ENCODE measurements around the gene KDM1B.

The KDM1B gene

GRCh38 chr6:18186033-18186432 lies 30.8 kb downstream of the KDM1B start:
- DNase-seq = no peak
- no peaks in the 10 kb centered on the region for H3K27me3 ChIP-seq (replicated peaks; ENCODE audit: control insufficient read depth, insufficient read depth, low read length, poor library complexity, severe bottlenecking)

GRCh38 chr6:18186540-18187250 lies 31.5 kb downstream of the KDM1B start:
- H3K27ac ChIP-seq (ENCODE audit: insufficient read depth, low read length, poor library complexity, severe bottlenecking) = no peak overlapping the region
- DNase-seq = no peak
- no peak overlapping the region for H3K4me3 ChIP-seq (ENCODE audit: insufficient read depth, low read depth, low read length, poor library complexity, severe bottlenecking)
- H3K4me1 ChIP-seq (ENCODE audit: control insufficient read depth, insufficient read depth, low read length, poor library complexity, severe bottlenecking) = no peaks in the 10 kb centered on the region
- peaks cover 6% of the 10 kb centered on the region for H3K36me3 ChIP-seq (ENCODE audit: control insufficient read depth, insufficient read depth, low read length)
- no peaks in the 10 kb centered on the region for H3K27me3 ChIP-seq (replicated peaks; ENCODE audit: control insufficient read depth, insufficient read depth, low read length, poor library complexity, severe bottlenecking)
- H3K9me3 ChIP-seq (ENCODE audit: control insufficient read depth, low read length) = no peaks in the 10 kb centered on the region

More at GRCh38 chr6:18186033-18186432, 30.8 kb downstream of the KDM1B start:
- H3K4me1 ChIP-seq (ENCODE audit: control insufficient read depth, insufficient read depth, low read length, poor library complexity, severe bottlenecking) = no peaks in the 10 kb centered on the region
- H3K9me3 ChIP-seq (ENCODE audit: control insufficient read depth, low read length) = no peaks in the 10 kb centered on the region
- peaks cover 6% of the 10 kb centered on the region for H3K36me3 ChIP-seq (ENCODE audit: control insufficient read depth, insufficient read depth, low read length)
- no peak overlapping the region for H3K27ac ChIP-seq (ENCODE audit: insufficient read depth, low read length, poor library complexity, severe bottlenecking)
- H3K4me3 ChIP-seq (ENCODE audit: insufficient read depth, low read depth, low read length, poor library complexity, severe bottlenecking) = no peak overlapping the region

DNA sequence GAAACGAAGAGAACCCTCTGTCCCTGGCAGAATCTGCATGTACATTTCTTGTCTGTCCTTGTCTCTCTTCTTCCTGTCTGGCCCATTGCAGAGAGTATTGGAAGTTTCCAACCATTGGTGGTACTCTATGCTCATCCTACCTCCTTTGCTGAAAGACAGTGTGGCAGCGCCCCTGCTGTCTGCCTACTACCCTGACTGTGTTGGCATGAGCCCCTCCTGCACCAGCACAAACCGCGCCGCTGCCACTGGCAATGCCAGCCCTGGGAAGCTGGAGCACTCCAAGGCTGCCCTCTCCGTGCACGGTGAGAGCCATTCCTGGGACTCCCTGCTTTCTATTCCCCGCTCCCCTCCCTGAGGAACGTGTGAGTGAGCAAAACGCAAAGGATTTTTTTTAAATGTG lies 32.5 kb downstream of the KDM1B start:
- H3K4me3 ChIP-seq (ENCODE audit: insufficient read depth, low read depth, low read length, poor library complexity, severe bottlenecking) = no peak overlapping the region
- no peak overlapping the region for H3K27ac ChIP-seq (ENCODE audit: insufficient read depth, low read length, poor library complexity, severe bottlenecking)

GRCh38 chr6:18189196-18189595 lies 34.0 kb downstream of the KDM1B start:
- Histone ChIP-seq H3K36me3 (ENCODE audit: control insufficient read depth, insufficient read depth, low read length) (peaks cover 6% of the 10 kb centered on the region), H3K4me1 (ENCODE audit: control insufficient read depth, insufficient read depth, low read length, poor library complexity, severe bottlenecking) (no peaks in the 10 kb centered on the region), H3K27me3 (replicated peaks; ENCODE audit: control insufficient read depth, insufficient read depth, low read length, poor library complexity, severe bottlenecking) (no peaks in the 10 kb centered on the region), H3K27ac (ENCODE audit: insufficient read depth, low read length, poor library complexity, severe bottlenecking) (no peak overlapping the region), H3K4me3 (ENCODE audit: insufficient read depth, low read depth, low read length, poor library complexity, severe bottlenecking) (no peak overlapping the region), H3K9me3 (ENCODE audit: control insufficient read depth, low read length) (no peaks in the 10 kb centered on the region)
- DNase-seq = no peak

More for the DNA sequence above, 32.5 kb downstream of the KDM1B start:
- H3K36me3 ChIP-seq (ENCODE audit: control insufficient read depth, insufficient read depth, low read length) = peaks cover 6% of the 10 kb centered on the region
- H3K9me3 ChIP-seq (ENCODE audit: control insufficient read depth, low read length) = no peaks in the 10 kb centered on the region
- DNase-seq = no peak
- H3K27me3 ChIP-seq (replicated peaks; ENCODE audit: control insufficient read depth, insufficient read depth, low read length, poor library complexity, severe bottlenecking) = no peaks in the 10 kb centered on the region
- no peaks in the 10 kb centered on the region for H3K4me1 ChIP-seq (ENCODE audit: control insufficient read depth, insufficient read depth, low read length, poor library complexity, severe bottlenecking)

DNA sequence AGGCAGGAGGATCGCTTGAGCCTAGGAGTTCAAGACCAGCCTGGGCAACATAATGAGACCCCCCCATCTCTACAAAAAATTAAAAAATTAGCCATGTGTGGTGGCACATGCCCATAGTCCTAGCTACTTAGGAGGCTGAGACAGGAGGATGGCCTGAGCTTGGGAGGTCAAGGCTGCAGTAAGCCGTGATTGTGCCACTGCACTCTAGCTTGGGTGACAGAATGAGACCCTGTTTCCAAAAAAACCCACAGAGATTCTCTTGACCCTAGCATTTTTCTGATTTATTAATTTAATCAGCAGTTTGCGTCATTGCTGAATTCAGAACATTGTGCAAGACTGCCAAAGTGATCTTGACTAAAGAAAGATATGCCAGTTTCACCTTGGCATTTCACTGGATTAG lies 36.8 kb downstream of the KDM1B start:
- H3K27me3 ChIP-seq (replicated peaks; ENCODE audit: control insufficient read depth, insufficient read depth, low read length, poor library complexity, severe bottlenecking) = no peaks in the 10 kb centered on the region
- no peaks in the 10 kb centered on the region for H3K9me3 ChIP-seq (ENCODE audit: control insufficient read depth, low read length)
- no peak overlapping the region for H3K4me3 ChIP-seq (ENCODE audit: insufficient read depth, low read depth, low read length, poor library complexity, severe bottlenecking)
- no peak overlapping the region for H3K27ac ChIP-seq (ENCODE audit: insufficient read depth, low read length, poor library complexity, severe bottlenecking)
- H3K4me1 ChIP-seq (ENCODE audit: control insufficient read depth, insufficient read depth, low read length, poor library complexity, severe bottlenecking) = no peaks in the 10 kb centered on the region
- H3K36me3 ChIP-seq (ENCODE audit: control insufficient read depth, insufficient read depth, low read length) = peaks cover 6% of the 10 kb centered on the region
- DNase-seq = no peak

DNA sequence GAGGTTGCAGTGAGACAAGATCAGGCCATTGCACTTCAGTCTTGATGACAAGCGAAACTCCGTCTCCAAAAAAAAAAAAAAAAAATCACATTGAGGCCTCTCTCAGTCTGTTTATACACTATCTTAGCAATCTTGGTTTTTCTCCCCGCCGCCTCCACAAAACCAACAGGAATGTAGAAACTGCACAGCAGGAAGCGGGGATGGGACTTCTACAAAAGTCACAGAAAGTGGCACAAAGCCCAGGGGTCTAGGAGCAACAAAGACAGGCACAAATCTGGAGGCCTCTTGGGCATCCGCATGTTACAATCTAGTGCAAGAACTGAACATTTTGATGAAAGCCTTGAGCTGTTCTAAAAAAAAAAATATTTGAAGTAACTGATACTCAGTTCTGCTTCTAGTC lies 48.6 kb downstream of the KDM1B start:
- Histone ChIP-seq H3K27ac (ENCODE audit: insufficient read depth, low read length, poor library complexity, severe bottlenecking) (no peak overlapping the region), H3K9me3 (ENCODE audit: control insufficient read depth, low read length) (no peaks in the 10 kb centered on the region), H3K27me3 (replicated peaks; ENCODE audit: control insufficient read depth, insufficient read depth, low read length, poor library complexity, severe bottlenecking) (no peaks in the 10 kb centered on the region), H3K4me3 (ENCODE audit: insufficient read depth, low read depth, low read length, poor library complexity, severe bottlenecking) (no peak overlapping the region), H3K36me3 (ENCODE audit: control insufficient read depth, insufficient read depth, low read length) (peaks cover 21% of the 10 kb centered on the region), H3K4me1 (ENCODE audit: control insufficient read depth, insufficient read depth, low read length, poor library complexity, severe bottlenecking) (no peaks in the 10 kb centered on the region)
- DNase-seq = no peak

DNA sequence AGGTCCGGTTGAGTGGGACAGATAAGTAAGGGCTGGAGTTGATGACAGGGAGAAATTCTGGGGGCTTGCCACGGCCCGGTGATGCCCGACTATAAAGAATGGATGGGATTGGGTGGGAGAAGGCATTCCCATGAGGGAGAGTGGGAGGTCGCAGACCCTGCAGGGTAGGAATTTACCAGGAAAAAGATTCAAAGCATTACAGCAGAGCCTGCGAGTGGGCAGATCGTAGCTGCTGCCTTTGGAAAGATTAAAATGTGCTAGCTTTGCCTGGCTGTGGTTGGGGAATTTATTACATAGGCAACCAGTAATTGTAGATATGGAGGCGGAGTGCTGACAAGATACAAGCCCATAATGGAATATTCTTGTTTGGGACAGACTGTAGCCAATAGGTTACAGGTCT lies 49.5 kb downstream of the KDM1B start:
- Histone ChIP-seq H3K9me3 (ENCODE audit: control insufficient read depth, low read length) (no peaks in the 10 kb centered on the region), H3K36me3 (ENCODE audit: control insufficient read depth, insufficient read depth, low read length) (peaks cover 25% of the 10 kb centered on the region)
- no peak for DNase-seq

DNA sequence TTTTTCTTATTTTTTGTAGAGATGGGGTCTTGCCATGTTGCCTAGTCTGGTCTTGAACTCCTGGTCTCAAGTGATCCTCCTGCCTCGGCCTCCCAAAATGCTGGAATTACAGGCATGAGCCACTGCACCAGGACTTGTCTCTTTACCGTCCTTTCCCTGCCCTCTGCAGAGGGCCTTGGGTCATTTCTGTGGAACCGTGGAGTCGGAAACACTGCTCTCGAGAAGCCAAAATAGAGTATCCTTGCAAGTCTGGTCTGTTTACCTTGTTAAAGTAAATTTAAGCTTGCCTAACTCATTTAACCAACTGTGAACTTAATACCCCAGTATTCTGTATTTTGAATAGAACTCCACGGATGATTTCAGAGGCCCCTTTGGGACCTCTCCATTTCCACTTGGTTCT lies 51.4 kb downstream of the KDM1B start:
- Histone ChIP-seq H3K27me3 (replicated peaks; ENCODE audit: control insufficient read depth, insufficient read depth, low read length, poor library complexity, severe bottlenecking) (no peaks in the 10 kb centered on the region), H3K9me3 (ENCODE audit: control insufficient read depth, low read length) (no peaks in the 10 kb centered on the region), H3K4me3 (ENCODE audit: insufficient read depth, low read depth, low read length, poor library complexity, severe bottlenecking) (no peak overlapping the region), H3K36me3 (ENCODE audit: control insufficient read depth, insufficient read depth, low read length) (peaks cover 12% of the 10 kb centered on the region), H3K4me1 (ENCODE audit: control insufficient read depth, insufficient read depth, low read length, poor library complexity, severe bottlenecking) (no peaks in the 10 kb centered on the region), H3K27ac (ENCODE audit: insufficient read depth, low read length, poor library complexity, severe bottlenecking) (no peak overlapping the region)
- no peak for DNase-seq

More for the DNA sequence above, 49.5 kb downstream of the KDM1B start:
- Histone ChIP-seq H3K4me3 (ENCODE audit: insufficient read depth, low read depth, low read length, poor library complexity, severe bottlenecking) (no peak overlapping the region), H3K27ac (ENCODE audit: insufficient read depth, low read length, poor library complexity, severe bottlenecking) (no peak overlapping the region), H3K27me3 (replicated peaks; ENCODE audit: control insufficient read depth, insufficient read depth, low read length, poor library complexity, severe bottlenecking) (no peaks in the 10 kb centered on the region), H3K4me1 (ENCODE audit: control insufficient read depth, insufficient read depth, low read length, poor library complexity, severe bottlenecking) (no peaks in the 10 kb centered on the region)

DNA sequence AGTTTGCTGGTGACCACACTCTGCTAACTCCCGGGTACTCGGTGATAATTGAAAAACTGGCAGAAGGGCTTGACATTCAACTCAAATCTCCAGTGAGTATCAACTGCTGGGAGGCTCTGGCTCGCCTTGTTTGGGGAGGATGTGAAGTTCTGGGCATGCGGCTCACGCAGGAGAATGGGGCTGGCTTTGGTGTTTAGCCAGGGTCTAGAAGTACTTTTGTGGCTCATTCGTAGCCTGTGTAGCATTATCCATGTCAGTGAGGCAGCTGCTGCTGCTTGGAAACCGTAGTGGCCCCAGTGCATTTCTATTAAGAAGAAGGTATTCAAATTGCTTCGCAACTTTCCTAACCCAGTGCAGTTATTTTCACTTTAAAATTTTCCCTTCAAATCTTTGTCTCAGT lies 52.2 kb downstream of the KDM1B start:
- Histone ChIP-seq H3K27me3 (replicated peaks; ENCODE audit: control insufficient read depth, insufficient read depth, low read length, poor library complexity, severe bottlenecking) (no peaks in the 10 kb centered on the region), H3K4me3 (ENCODE audit: insufficient read depth, low read depth, low read length, poor library complexity, severe bottlenecking) (no peak overlapping the region), H3K4me1 (ENCODE audit: control insufficient read depth, insufficient read depth, low read length, poor library complexity, severe bottlenecking) (no peaks in the 10 kb centered on the region), H3K9me3 (ENCODE audit: control insufficient read depth, low read length) (no peaks in the 10 kb centered on the region), H3K27ac (ENCODE audit: insufficient read depth, low read length, poor library complexity, severe bottlenecking) (no peak overlapping the region), H3K36me3 (ENCODE audit: control insufficient read depth, insufficient read depth, low read length) (peaks cover 10% of the 10 kb centered on the region)
- DNase-seq = no peak

DNA sequence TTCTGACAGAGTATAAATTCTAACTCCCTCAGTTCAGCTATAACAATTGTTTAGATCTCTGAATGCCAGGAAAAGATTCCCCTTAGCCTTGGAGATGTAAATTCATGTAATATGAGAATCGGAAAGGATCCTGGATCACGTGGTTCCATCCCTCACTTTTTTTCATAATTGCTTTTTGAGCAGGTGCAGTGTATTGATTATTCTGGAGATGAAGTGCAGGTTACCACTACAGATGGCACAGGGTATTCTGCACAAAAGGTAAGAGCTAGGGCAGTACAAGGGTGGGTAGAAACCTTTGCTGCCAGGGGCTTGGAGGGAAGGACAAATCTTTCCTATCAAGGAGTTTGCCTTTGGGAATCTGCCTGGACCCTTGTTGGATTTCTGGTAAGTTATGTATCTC lies 52.7 kb downstream of the KDM1B start:
- no peaks in the 10 kb centered on the region for H3K9me3 ChIP-seq (ENCODE audit: control insufficient read depth, low read length)
- H3K4me1 ChIP-seq (ENCODE audit: control insufficient read depth, insufficient read depth, low read length, poor library complexity, severe bottlenecking) = no peaks in the 10 kb centered on the region
- DNase-seq = no peak
- no peak overlapping the region for H3K27ac ChIP-seq (ENCODE audit: insufficient read depth, low read length, poor library complexity, severe bottlenecking)
- H3K36me3 ChIP-seq (ENCODE audit: control insufficient read depth, insufficient read depth, low read length) = peaks cover 7% of the 10 kb centered on the region
- H3K4me3 ChIP-seq (ENCODE audit: insufficient read depth, low read depth, low read length, poor library complexity, severe bottlenecking) = no peak overlapping the region
- no peaks in the 10 kb centered on the region for H3K27me3 ChIP-seq (replicated peaks; ENCODE audit: control insufficient read depth, insufficient read depth, low read length, poor library complexity, severe bottlenecking)
